Keratinocyte (primary cell): ENCODE results near the gene CC2D2B. TPM values are rescaled to one million over a fixed set of nuclear protein-coding genes. Genes with fewer than 3 reads are reported as not detected.

ENCODE experiments used
- DNase-seq: peaks from one replicate; pipeline ENCODE4 v3.0.0-alpha.2; 2011; ENCODE audit warnings: low read depth, missing footprints, low spot score
- FAIRE-seq: peaks from 2 replicates; lab custom pipeline; 2011; peaks lifted over from hg19 to GRCh38; lab: Jason Lieb, UNC
- H2AFZ ChIP-seq: 2 replicates; pipeline ENCODE4 v1.6.0; 2012; ENCODE audit warnings: low read length, control low read depth, inconsistent platforms; ENCODE audit not compliant: control insufficient read depth
- H3K27ac ChIP-seq: 2 replicates; pipeline ENCODE4 v1.5.1; 2011; ENCODE audit warnings: low read length; ENCODE audit not compliant: control insufficient read depth, insufficient read depth
- H3K27me3 ChIP-seq: 3 replicates; pipeline ENCODE4 v1.6.0; 2011; ENCODE audit warnings: low read length; ENCODE audit not compliant: control insufficient read depth, insufficient read depth; ENCODE audit errors: extremely low read depth
- H3K36me3 ChIP-seq, 2 experiments: 2 replicates in 1 of 2; 3 replicates in 1 of 2; pipeline ENCODE4 v1.5.1; 2011; ENCODE audit warnings: low read length in 2 of 2, mild to moderate bottlenecking in 1 of 2; ENCODE audit not compliant: control insufficient read depth in 2 of 2, insufficient read depth in 2 of 2; ENCODE audit errors: extremely low read depth in 1 of 2
- H3K4me1 ChIP-seq: 3 replicates; pipeline ENCODE4 v1.5.1; 2011; ENCODE audit warnings: low read length; ENCODE audit not compliant: control insufficient read depth, insufficient read depth; ENCODE audit errors: extremely low read depth
- H3K4me2 ChIP-seq: 3 replicates; pipeline ENCODE4 v1.6.0; 2011; ENCODE audit warnings: low read depth, low read length; ENCODE audit not compliant: control insufficient read depth, insufficient read depth; ENCODE audit errors: extremely low read depth
- H3K4me3 ChIP-seq, 3 experiments: fragments of 200-600 bp in 1 of 3; sonication (generic) in 1 of 3; 2 replicates in 2 of 3; 3 replicates in 1 of 3; pipeline ENCODE4 v1.5.1; 2011 to 2016; ENCODE audit warnings: low read length in 3 of 3, mild to moderate bottlenecking in 3 of 3, control low read depth in 2 of 3, inconsistent platforms in 1 of 3, low read depth in 1 of 3, mixed read lengths in 1 of 3, mixed run types in 1 of 3, moderate library complexity in 1 of 3; ENCODE audit not compliant: control insufficient read depth in 2 of 3, insufficient read depth in 2 of 3; ENCODE audit errors: extremely low read depth in 1 of 3
- H3K79me2 ChIP-seq: 2 replicates; pipeline ENCODE4 v1.6.0; 2012; ENCODE audit warnings: low read length; ENCODE audit not compliant: control insufficient read depth, insufficient read depth
- H3K9ac ChIP-seq: 3 replicates; pipeline ENCODE4 v1.6.0; 2011; ENCODE audit warnings: low read length; ENCODE audit not compliant: control insufficient read depth, insufficient read depth; ENCODE audit errors: extremely low read depth
- H3K9me1 ChIP-seq: 3 replicates; pipeline ENCODE4 v1.6.0; 2011; ENCODE audit warnings: low read length; ENCODE audit not compliant: control insufficient read depth, insufficient read depth; ENCODE audit errors: extremely low read depth
- H3K9me3 ChIP-seq: 2 replicates; pipeline ENCODE4 v1.5.1; 2012; ENCODE audit warnings: low read depth, low read length; ENCODE audit not compliant: control insufficient read depth
- H4K20me1 ChIP-seq: 3 replicates; pipeline ENCODE4 v1.6.0; 2011; ENCODE audit warnings: low read length; ENCODE audit not compliant: control insufficient read depth, insufficient read depth; ENCODE audit errors: extremely low read depth
- EZH2 ChIP-seq: IDR thresholded peaks from one replicate; pipeline ENCODE4 v1.6.1; 2012; ENCODE audit warnings: inconsistent platforms, mild to moderate bottlenecking, low read length, moderate library complexity
- dilution Hi-C: fragments of 300-500 bp; cut with MboI; formaldehyde crosslinking; loops from one replicate; pipeline ENCODE4 v1.7.0; 2020; ENCODE audit warnings: low sequenced_read_pairs; ENCODE audit not compliant: extremely low pct_ligation_motif_present
- polyA plus RNA-seq, 5 experiments: library from polyadenylated mRNA; depleted of rRNA in 3 of 5; stranded (reverse) in 3 of 5; stranded (forward) in 1 of 5; unstranded in 1 of 5; fragments of >200 nt; gene quantifications; 1 replicate in 1 of 5; 2 replicates in 3 of 5; 3 replicates in 1 of 5; pipeline versions ENCODE4 v1.2.1 to v1.2.3, GENCODE V29; 2011 to 2012; ENCODE audit warnings: missing spikeins in 2 of 5, low read depth in 1 of 5, low replicate concordance in 1 of 5
- TF ChIP-seq, protein P1 (sequence below), 3 experiments: IDR thresholded peaks in 1 of 3; conservative IDR thresholded peaks in 1 of 3; optimal IDR thresholded peaks in 1 of 3; 2 replicates in 2 of 3; 3 replicates in 1 of 3; pipeline versions ENCODE3 to v1.5.1; 2011; ENCODE audit warnings: low read length in 3 of 3, mild to moderate bottlenecking in 3 of 3, moderate library complexity in 2 of 3, control low read depth in 1 of 3, inconsistent platforms in 1 of 3; ENCODE audit not compliant: insufficient read depth in 2 of 3; ENCODE audit errors: extremely low read depth in 1 of 3

Gene CC2D2B
- polyA plus RNA-seq, 1 donor (not counting 4 experiments of a cell fraction or from before 2014, with no cell fraction given) = 0.10 TPM

DNA sequence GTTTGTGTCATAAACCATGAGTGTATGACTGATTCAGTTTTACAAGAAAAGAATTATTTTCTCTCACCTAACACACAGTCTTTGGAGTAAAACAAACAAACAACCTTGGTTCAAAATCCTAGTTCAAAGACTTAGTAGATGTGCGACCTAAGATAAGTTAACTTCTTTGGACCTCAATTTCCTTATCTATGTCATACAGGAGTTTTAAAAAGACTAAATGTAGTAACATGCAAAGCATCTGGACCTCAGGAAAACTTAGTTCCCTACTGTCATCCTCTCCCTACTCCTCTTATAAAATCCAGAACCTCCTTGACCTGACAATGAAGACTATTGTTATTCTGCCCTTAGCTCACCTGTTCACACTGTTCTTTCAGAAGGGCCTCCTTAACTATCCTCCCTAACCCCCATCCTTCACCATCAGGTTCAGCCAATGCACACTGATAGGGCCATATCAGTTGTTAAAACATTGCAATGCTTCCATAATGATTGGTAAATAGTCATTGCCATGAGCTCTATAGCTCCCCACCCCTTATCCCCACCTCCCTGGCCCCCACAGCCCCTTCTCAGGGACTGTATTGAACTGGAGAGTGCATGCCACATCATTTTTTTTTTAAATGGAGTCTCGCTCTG, 106.8 kb downstream of the CC2D2B start:
- TF ChIP-seq EZH2 = no peak
- TF ChIP-seq, protein P1, sequence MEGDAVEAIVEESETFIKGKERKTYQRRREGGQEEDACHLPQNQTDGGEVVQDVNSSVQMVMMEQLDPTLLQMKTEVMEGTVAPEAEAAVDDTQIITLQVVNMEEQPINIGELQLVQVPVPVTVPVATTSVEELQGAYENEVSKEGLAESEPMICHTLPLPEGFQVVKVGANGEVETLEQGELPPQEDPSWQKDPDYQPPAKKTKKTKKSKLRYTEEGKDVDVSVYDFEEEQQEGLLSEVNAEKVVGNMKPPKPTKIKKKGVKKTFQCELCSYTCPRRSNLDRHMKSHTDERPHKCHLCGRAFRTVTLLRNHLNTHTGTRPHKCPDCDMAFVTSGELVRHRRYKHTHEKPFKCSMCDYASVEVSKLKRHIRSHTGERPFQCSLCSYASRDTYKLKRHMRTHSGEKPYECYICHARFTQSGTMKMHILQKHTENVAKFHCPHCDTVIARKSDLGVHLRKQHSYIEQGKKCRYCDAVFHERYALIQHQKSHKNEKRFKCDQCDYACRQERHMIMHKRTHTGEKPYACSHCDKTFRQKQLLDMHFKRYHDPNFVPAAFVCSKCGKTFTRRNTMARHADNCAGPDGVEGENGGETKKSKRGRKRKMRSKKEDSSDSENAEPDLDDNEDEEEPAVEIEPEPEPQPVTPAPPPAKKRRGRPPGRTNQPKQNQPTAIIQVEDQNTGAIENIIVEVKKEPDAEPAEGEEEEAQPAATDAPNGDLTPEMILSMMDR (optimal IDR thresholded peaks at IDR 0.05 in 1 of 3, IDR thresholded peaks at IDR 0.05 in 1 of 3, conservative IDR thresholded peaks at IDR 0.05 in 1 of 3; ENCODE audit: extremely low read depth in 1 of 3, insufficient read depth in 2 of 3, low read length in 3 of 3) = no peak
- no peak overlapping the region for H3K4me3 ChIP-seq
- H3K27ac ChIP-seq = no peak overlapping the region
- no peak overlapping the region for H3K9ac ChIP-seq
- no peak overlapping the region for H2AFZ ChIP-seq
- H3K9me1 ChIP-seq = no peaks in the 10 kb centered on the region
- H3K9me3 ChIP-seq = no peaks in the 10 kb centered on the region
- no peak overlapping the region for H3K4me2 ChIP-seq
- DNase-seq (no peak), FAIRE-seq (no peak)
- dilution Hi-C loops = no loop called here
- no peaks in the 10 kb centered on the region for H3K4me1 ChIP-seq
- H3K36me3 ChIP-seq = no peaks in the 10 kb centered on the region
- H3K27me3 ChIP-seq = peaks cover 3% of the 10 kb centered on the region
- no peaks in the 10 kb centered on the region for H3K79me2 ChIP-seq
- H4K20me1 ChIP-seq = no peaks in the 10 kb centered on the region

DNA sequence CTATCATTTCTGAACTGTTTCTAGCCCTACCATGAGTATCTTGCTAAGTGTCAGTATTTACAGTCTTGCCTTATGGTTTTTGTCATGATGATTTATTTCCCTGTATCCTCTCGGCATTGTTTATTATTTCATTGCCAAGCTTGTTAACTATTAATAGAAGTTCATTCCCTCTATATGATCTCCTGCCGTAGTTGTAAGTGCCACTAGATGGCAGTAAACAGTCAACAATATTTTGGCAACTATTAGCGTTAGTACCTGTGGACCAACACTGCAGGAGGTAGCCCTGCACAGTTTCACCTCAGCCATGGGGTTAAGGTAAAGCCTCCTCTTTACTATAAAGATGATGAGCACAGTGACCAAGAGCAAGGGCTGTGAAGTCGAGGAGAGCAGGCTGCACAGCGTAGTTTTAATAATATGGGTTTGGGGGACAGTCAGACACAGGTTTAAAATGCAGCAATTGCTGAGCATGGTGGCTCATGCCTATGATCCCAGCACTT, 109.5 kb downstream of the CC2D2B start:
- Histone ChIP-seq H3K27ac (no peak overlapping the region), H3K27me3 (no peaks in the 10 kb centered on the region), H3K4me3 (no peak overlapping the region), H3K36me3 (no peaks in the 10 kb centered on the region), H2AFZ (no peak overlapping the region), H3K9me1 (no peaks in the 10 kb centered on the region), H3K4me2 (no peak overlapping the region), H3K9ac (no peak overlapping the region), H3K4me1 (no peaks in the 10 kb centered on the region), H3K79me2 (no peaks in the 10 kb centered on the region), H3K9me3 (no peaks in the 10 kb centered on the region), H4K20me1 (no peaks in the 10 kb centered on the region)
- TF ChIP-seq, protein P1 (optimal IDR thresholded peaks at IDR 0.05 in 1 of 3, IDR thresholded peaks at IDR 0.05 in 1 of 3, conservative IDR thresholded peaks at IDR 0.05 in 1 of 3; ENCODE audit: extremely low read depth in 1 of 3, insufficient read depth in 2 of 3, low read length in 3 of 3) = peak; percentile 48 to 74 (median 61)
- TF ChIP-seq EZH2 = no peak
- FAIRE-seq = peak; percentile 73
- dilution Hi-C loops = no loop called here
- DNase-seq = peak; percentile 21
